Measurements from ENCODE around the gene MFSD1.

The MFSD1 gene

GRCh38 chr3:158801696-158802408 is at the start of gene MFSD1:
TSS of gene MFSD1 (plus strand) at chr3:158802054. CDS start at chr3:158802153, 99 bp downstream.
- DNase-seq, result peak; percentile 90

- no peak for DNase-seq
Measured at GRCh38 chr3:158753854-158754253, 48.0 kb upstream of the MFSD1 start.

GRCh38 chr3:158755421-158755820 is 46.4 kb upstream of the MFSD1 start:
- no peak for DNase-seq

GRCh38 chr3:158761350-158761749 is 40.5 kb upstream of the MFSD1 start:
- no peak for DNase-seq

- DNase-seq, result no peak
Measured at GRCh38 chr3:158762701-158763100, 39.2 kb upstream of the MFSD1 start.

GRCh38 chr3:158763421-158763820 is 38.4 kb upstream of the MFSD1 start:
- no peak for DNase-seq

- no peak for DNase-seq
Measured at GRCh38 chr3:158765518-158766205, 36.2 kb upstream of the MFSD1 start.

GRCh38 chr3:158766364-158766763 is 35.5 kb upstream of the MFSD1 start:
- no peak for DNase-seq

GRCh38 chr3:158768361-158768787 is 33.5 kb upstream of the MFSD1 start:
- no peak for DNase-seq

- no peak for DNase-seq
Measured at GRCh38 chr3:158768881-158769543, 32.8 kb upstream of the MFSD1 start.

GRCh38 chr3:158769549-158769948 is 32.3 kb upstream of the MFSD1 start:
- no peak for DNase-seq

- no peak for DNase-seq
Measured at GRCh38 chr3:158769952-158770740, 31.7 kb upstream of the MFSD1 start.

- DNase-seq, result no peak
Measured at GRCh38 chr3:158770741-158771350, 31.0 kb upstream of the MFSD1 start.

GRCh38 chr3:158771577-158771976 is 30.3 kb upstream of the MFSD1 start:
- no peak for DNase-seq

- DNase-seq, result no peak
Measured at GRCh38 chr3:158771982-158772381, 29.9 kb upstream of the MFSD1 start.

- DNase-seq, result no peak
Measured at GRCh38 chr3:158773166-158773565, 28.7 kb upstream of the MFSD1 start.

GRCh38 chr3:158773845-158774830 is 27.7 kb upstream of the MFSD1 start:
- no peak for DNase-seq

- no peak for DNase-seq
Measured at GRCh38 chr3:158774965-158775364, 26.9 kb upstream of the MFSD1 start.

- DNase-seq, result no peak
Measured at GRCh38 chr3:158775426-158776410, 26.1 kb upstream of the MFSD1 start.

GRCh38 chr3:158776531-158776930 is 25.3 kb upstream of the MFSD1 start:
- no peak for DNase-seq
